Peyer's patch (tissue), 4 donors: ENCODE data around the gene TNRC6B. TPM values are rescaled to one million over a fixed set of nuclear protein-coding genes. Genes with fewer than 3 reads are reported as not detected.
A peak's percentile ranks its signal among the peaks of the same experiment; 100 is the strongest.
"Not testable (repeated sequence)": the region's sequence is repeated elsewhere in the genome, so short reads cannot be mapped to it uniquely, and the experiment has no call there.

Source experiments
- DNase-seq, 3 donors: peaks; one replicate each; pipeline ENCODE4 v3.0.0-alpha.2; 2017 to 2019
- H3K27ac ChIP-seq, 4 donors: fragments of 200-600 bp; sonication (generic); one replicate each; pipeline ENCODE4 v1.5.1; 2016 to 2019
- H3K27me3 ChIP-seq, 2 donors: fragments of 200-600 bp; sonication (generic); one replicate each; pipeline ENCODE4 v1.5.1; 2019
- H3K36me3 ChIP-seq, 3 donors: fragments of 200-600 bp; sonication (generic); one replicate each; pipeline ENCODE4 v1.5.1; 2016 to 2019
- H3K4me1 ChIP-seq, 4 donors: fragments of 200-600 bp; sonication (generic); one replicate each; pipeline ENCODE4 v1.5.1; 2016 to 2019
- H3K4me3 ChIP-seq, 4 donors: fragments of 200-600 bp; sonication (generic); 1 replicate in 3 of 4; 2 replicates in 1 of 4; pipeline ENCODE4 v1.5.1; 2016 to 2019; ENCODE audit warnings: mild to moderate bottlenecking in 1 of 4
- H3K9me3 ChIP-seq, 4 donors: fragments of 200-600 bp; sonication (generic); one replicate each; pipeline ENCODE4 v1.5.1; 2016 to 2019; ENCODE audit warnings: mild to moderate bottlenecking in 1 of 4
- CTCF ChIP-seq, 6 experiments: fragments of 450-650 bp in 4 of 6; fragments of 200-600 bp in 2 of 6; sonication (generic) in 1 of 6; IDR thresholded peaks; one replicate each; pipeline ENCODE4 v1.5.1; 2017 to 2019; ENCODE audit warnings: antibody characterized with exemption in 6 of 6, mild to moderate bottlenecking in 3 of 6, moderate library complexity in 1 of 6
- POLR2A ChIP-seq, 2 donors: fragments of 450-650 bp; IDR thresholded peaks; one replicate each; pipeline ENCODE4 v1.5.1; 2017; ENCODE audit warnings: antibody characterized with exemption in 2 of 2, mild to moderate bottlenecking in 2 of 2, moderate library complexity in 2 of 2
- total RNA-seq, 4 donors: library from RNA; depleted of rRNA; stranded (reverse); fragments of >200 nt; gene quantifications; one replicate each; pipeline ENCODE4 v1.1.0, GENCODE V29; 2016

TNRC6B gene
- total RNA-seq, 4 donors from 2014 or later, result 43.6 to 169 (median 54.0) TPM

DNA sequence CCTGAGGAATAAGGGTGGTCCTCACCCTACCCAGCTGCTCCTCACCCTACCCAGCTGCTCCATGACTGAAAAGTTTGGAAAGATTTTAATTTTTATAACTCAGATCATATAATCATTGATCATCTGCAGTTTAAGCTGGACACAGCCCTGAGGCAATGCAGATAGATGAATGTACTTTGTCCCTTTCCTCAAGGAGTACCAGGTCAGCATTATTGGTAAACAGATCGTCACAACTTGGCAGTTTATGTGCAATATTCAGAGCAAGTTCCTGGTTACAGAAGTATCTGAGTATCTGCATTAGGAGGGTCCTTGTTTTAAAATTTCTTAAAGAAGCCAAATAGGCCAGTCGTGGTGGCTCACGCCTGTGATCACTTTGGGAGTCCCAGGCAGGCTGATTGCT is 3.6 kb downstream of the TNRC6B start:
- Histone ChIP-seq H3K27me3 (no peaks in the 10 kb centered on the region), H3K4me3 (no peak overlapping the region), H3K4me1 (peaks cover 0 to 76% (median 2%) of the 10 kb centered on the region in 4 donors), H3K9me3 (no peaks in the 10 kb centered on the region), H3K36me3 (no peaks in the 10 kb centered on the region), H3K27ac (peak overlapping the region in 3 of 4 donors; percentile 42 to 79 (median 77))
- TF ChIP-seq CTCF (IDR thresholded peaks at IDR 0.05), result no peak
- TF ChIP-seq POLR2A (IDR thresholded peaks at IDR 0.05), result no peak
- DNase-seq, result no peak

DNA sequence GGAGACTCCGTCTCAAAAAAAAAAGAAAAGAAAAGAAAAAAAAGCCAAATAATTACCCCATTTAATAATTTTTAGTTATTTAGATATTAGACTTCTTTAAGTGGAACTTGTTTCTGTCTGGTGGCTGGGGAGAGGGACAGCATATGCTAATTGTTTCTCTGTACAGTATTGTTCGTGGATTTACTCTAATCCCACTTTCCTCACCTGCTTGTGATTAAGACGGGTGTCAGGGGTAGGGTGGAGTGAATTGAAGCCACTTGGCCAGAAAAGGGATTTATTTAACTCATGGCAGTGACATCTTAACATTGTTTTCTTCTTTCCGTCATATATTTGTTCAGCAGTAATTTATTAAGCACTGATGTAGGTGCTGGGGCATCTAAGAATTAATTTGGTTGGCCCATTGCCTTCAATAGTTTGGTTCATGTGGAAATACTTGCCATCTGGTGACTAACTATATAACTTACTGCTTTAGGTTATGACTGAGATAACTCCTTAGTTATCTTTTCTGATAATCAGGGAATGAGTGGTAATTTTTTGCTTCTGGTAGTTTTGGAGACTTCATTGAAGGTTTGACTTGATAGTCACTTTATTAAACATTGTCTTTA is 4.6 kb downstream of the TNRC6B start:
- Histone ChIP-seq H3K4me1 (peaks cover 0 to 66% (median 2%) of the 10 kb centered on the region in 4 donors), H3K36me3 (no peaks in the 10 kb centered on the region), H3K4me3 (no peak overlapping the region), H3K27me3 (no peaks in the 10 kb centered on the region), H3K9me3 (no peaks in the 10 kb centered on the region), H3K27ac (peak overlapping the region in 2 of 4 donors; percentile 42 to 79)
- no peak for DNase-seq
- TF ChIP-seq CTCF (IDR thresholded peaks at IDR 0.05) (no peak), POLR2A (IDR thresholded peaks at IDR 0.05) (no peak)

GRCh38 chr22:40183029-40183581 is 5.4 kb downstream of the TNRC6B start:
- Histone ChIP-seq H3K4me3 (no peak overlapping the region), H3K36me3 (no peaks in the 10 kb centered on the region), H3K9me3 (no peaks in the 10 kb centered on the region), H3K27ac (peak overlapping the region in 2 of 4 donors; percentile 26 to 79), H3K27me3 (no peaks in the 10 kb centered on the region), H3K4me1 (peaks cover 0 to 64% (median 2%) of the 10 kb centered on the region in 4 donors)
- DNase-seq, result no peak
- TF ChIP-seq POLR2A (IDR thresholded peaks at IDR 0.05), result no peak
- TF ChIP-seq CTCF (IDR thresholded peaks at IDR 0.05), result no peak

DNA sequence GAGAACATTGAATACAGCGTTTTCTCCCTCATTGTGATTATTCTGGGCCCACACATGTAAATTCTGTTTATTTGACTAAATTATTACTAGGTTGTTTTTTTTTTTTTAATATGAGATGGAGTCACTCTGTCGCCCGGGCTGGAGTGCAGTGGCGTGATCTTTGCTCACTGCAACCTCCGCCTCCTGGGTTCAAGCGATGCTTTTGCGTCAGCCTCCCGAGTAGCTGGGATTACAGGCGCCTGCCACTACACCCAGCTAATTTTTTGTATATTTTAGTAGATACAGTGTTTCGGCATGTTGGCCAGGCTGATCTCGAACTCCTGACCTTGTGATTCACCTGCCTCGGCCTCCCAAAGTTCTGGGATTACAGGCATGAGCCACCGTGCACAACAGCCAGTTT is 5.9 kb downstream of the TNRC6B start:
- H3K4me3 ChIP-seq, H3K36me3 ChIP-seq, H3K9me3 ChIP-seq, DNase-seq, H3K27me3 ChIP-seq: not testable (repeated sequence)
- peak overlapping the region in 1 of 4 donors; percentile 79 for H3K27ac ChIP-seq
- H3K4me1 ChIP-seq, result peaks cover 0 to 67% (median 2%) of the 10 kb centered on the region in 4 donors

DNA sequence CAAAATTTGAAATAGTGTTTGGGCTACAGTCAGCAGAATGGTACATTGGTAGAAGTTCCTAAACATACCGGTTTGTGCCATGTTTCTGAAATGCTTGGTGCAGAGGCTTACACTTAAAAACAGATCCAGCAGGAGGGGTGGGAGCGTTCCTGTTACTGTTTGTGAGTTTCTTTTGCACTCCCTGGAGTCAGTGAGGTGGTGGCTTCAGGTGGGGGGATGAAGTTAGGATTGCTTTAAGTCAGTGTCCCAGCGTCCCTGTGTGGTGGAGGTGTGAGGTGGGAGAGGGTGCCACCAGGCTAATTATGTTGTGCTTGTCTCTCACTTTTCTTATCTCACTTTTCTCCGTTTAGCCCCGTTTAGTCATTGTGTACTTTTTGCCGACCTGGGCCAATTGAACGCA is 9.7 kb downstream of the TNRC6B start:
- DNase-seq, result no peak
- Histone ChIP-seq H3K36me3 (no peaks in the 10 kb centered on the region), H3K4me1 (peaks cover 0 to 56% (median 0%) of the 10 kb centered on the region in 4 donors), H3K27ac (no peak overlapping the region), H3K4me3 (no peak overlapping the region), H3K27me3 (no peaks in the 10 kb centered on the region), H3K9me3 (no peaks in the 10 kb centered on the region)
- no peak for TF ChIP-seq POLR2A (IDR thresholded peaks at IDR 0.05)
- TF ChIP-seq CTCF (IDR thresholded peaks at IDR 0.05), result no peak

DNA sequence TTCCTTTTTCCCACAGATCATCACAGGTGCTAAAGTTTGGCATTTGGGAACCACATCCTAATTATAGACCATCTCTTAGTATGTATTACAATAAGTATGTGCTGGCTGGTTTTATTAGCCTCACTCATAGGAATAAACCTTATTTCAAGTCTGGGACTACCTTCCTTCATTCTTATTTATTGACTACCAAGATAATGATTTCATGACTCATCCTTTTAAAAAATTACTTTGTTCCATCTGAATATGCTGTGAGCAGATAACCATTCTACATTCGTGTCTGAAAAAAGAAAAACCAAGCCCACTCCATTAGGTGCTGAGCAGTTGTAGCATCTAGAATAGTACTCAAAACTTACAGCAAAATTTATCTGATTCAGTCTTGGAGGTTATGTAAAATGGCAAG is 12.3 kb downstream of the TNRC6B start:
- peak overlapping the region in 2 of 4 donors; percentile 21 to 46 for H3K27ac ChIP-seq
- no peak for DNase-seq
- peaks cover 0 to 51% (median 0%) of the 10 kb centered on the region in 4 donors for H3K4me1 ChIP-seq

More for the DNA sequence above, 12.3 kb downstream of the TNRC6B start:
- Histone ChIP-seq H3K36me3 (no peaks in the 10 kb centered on the region), H3K9me3 (no peaks in the 10 kb centered on the region), H3K4me3 (no peak overlapping the region), H3K27me3 (no peaks in the 10 kb centered on the region)
- TF ChIP-seq CTCF (IDR thresholded peaks at IDR 0.05) (no peak), POLR2A (IDR thresholded peaks at IDR 0.05) (no peak)
